ENCODE measurements around the gene HECW1.
"Not testable (repeated sequence)": the region's sequence is repeated elsewhere in the genome, so short reads cannot be mapped to it uniquely, and the experiment has no call there.

HECW1 gene

GRCh38 chr7:43586251-43586900 lies 473.9 kb downstream of the HECW1 start:
- no peak for DNase-seq

GRCh38 chr7:43588477-43589132 lies 476.2 kb downstream of the HECW1 start:
- DNase-seq: no peak

DNA sequence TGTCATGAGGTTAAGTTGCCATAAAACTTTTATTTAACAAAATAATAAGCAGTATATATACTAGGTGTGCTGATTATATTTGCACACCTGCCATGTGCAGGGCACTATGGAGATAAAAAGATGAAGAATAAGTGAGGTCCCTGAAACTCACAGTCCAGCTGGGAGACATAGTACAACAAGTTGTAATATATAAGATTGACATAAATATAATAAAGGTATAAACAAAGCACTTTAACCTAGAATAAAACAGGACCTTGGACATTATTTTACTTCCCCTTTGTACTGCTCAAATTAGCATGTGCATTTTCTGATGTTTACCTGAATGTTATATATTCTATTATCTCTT lies 476.7 kb downstream of the HECW1 start:
- DNase-seq: no peak

- no peak for DNase-seq
Observed at GRCh38 chr7:43589728-43590127, 477.3 kb downstream of the HECW1 start.

DNA sequence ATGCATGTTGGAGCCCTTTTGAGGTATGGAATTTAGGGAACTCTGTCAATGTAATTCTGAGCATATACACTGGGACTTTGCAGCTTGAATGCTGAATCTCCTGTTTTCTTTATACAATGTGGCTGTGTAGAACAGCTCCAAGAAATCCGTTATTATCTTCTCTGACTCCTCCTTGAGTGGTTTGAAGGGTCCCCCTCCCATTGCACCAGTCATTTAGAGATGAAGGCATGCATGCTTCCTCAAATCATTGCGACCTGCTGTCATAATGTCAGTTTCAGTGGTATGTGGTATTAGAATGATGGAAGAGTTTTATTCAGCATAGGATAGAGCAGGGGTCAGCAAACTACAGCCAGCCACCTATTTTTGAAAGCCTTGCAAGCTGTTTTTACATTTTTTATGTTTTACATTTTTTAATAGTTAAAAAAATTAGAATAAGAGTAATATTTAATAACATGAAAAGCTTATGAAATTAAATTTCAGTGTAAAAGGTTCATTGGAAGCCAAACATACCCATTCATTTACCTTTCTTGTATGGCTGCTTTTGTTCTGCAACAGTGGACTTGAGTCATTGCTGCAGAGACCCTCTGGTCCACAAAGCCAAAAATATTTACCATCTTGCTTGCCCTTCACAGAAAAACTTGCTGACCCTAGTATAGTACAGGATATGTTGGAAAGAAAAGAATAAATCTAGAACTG lies 478.6 kb downstream of the HECW1 start:
- peak in 1 of 2 donors; percentile 6 for DNase-seq

GRCh38 chr7:43591558-43592180 lies 479.2 kb downstream of the HECW1 start:
- no peak for DNase-seq

DNA sequence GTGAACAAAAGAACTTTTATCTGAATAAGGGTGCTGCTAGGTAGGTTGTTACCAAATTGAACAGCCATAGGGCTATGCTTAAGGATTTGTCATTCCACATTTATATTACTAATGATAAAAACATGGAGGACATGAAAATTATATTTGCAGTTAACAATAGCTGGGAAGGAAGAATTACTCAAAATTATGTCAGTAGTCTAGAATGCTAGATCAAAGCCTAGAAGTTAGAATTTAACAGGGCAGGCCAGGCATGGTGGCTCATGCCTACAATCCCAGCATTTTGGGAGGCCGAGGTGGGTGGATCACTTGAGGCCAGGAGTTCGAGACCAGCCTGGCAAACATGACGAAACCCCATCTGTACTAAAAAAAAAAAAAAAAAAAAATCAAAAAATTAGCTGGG lies 479.9 kb downstream of the HECW1 start:
- no peak for DNase-seq

DNA sequence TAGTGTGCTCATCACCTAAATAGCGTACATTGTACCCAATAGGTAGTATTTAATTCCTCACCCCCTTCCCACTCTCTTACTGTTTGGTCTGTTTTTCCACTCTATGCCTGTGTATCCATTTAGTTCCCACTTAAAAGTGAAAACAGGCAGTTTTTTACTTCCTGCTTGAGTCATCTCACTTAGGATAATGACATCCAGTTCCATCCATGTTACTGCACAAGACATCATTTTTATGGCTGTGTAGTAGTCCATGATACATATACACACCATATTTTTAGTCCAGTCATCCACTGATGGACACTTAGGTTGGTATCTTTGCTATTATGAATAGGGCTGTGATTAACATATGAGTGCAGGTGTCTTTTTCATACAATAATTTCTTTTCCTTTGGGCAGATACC lies 480.6 kb downstream of the HECW1 start:
- DNase-seq: peak in 1 of 2 donors; percentile 6

GRCh38 chr7:43594020-43594419 lies 481.6 kb downstream of the HECW1 start:
- no peak for DNase-seq

- not testable (repeated sequence) for DNase-seq
Observed at GRCh38 chr7:43596426-43596825, 484.0 kb downstream of the HECW1 start.

- no peak for DNase-seq
Observed at GRCh38 chr7:43600056-43600455, 487.6 kb downstream of the HECW1 start.

DNA sequence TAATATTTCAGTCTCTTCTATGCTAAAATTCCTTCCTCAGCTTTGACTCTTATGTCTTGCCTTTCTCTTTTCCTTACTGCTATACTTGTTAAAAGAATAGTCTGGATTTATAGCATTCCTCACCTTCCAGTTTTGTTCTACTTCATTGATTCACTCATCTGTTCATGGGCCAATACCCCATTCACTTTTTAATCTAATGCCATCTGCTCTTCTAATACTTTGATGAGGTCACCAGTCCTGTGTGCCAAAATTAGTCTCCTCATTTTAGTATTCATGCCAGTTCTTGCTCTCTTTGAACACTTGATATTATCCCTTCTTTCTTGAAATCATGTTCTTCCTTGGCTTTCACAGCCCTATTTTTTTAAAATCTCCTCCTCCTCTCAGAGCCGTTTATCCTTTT lies 489.8 kb downstream of the HECW1 start:
- no peak for DNase-seq

DNA sequence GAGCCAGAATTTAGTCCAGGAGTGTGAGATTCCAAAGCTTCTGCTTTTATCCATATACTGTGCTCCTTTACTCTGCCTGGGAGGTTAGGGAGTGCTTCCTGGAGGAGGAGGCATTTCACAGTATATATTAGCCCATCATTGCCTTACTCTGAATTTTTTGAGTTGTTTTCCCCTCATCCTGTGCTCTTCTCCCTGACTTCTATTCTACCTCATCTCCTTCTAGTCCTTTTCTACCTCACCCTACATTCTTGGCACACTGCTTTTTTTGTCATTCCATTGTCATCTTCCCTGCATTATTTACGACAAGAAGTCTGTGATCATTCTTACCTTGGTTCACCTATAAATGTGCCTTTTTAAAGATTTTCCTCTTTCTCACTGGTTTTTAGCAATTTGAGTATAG lies 491.8 kb downstream of the HECW1 start:
- no peak for DNase-seq

DNA sequence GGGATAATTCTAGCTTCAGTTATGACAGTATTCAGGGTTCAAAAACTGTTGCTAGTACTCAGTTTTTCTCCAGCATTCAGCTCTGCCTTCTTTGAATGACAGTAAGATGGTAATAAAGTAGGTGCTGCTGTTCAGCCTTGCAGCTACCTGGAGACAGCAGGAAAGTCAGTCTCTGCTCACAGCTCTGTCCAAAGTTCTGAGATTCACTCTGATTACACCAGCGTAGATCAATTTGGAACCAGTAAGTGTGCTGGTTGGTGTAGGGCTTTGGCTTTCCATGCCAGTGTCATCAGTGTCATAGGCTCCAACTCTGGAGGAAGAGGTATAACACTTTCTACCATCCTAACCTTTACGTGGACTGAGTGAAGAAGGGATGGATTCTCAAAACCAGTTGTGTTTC lies 496.6 kb downstream of the HECW1 start:
- no peak for DNase-seq

GRCh38 chr7:43612128-43612527 lies 499.7 kb downstream of the HECW1 start:
- no peak for DNase-seq

GRCh38 chr7:43612599-43613589 lies 500.4 kb downstream of the HECW1 start:
- no peak for DNase-seq
